ENCODE measurements around the gene COPS6.

The COPS6 gene

GRCh38 chr7:100102950-100103840 is 14.4 kb downstream of the COPS6 start:
- DNase-seq (ENCODE audit: low read depth): no peak

- no peak for DNase-seq (ENCODE audit: low read depth)
These were observed 16.8 kb downstream of the COPS6 start for GRCh38 chr7:100105534-100105933.

DNA sequence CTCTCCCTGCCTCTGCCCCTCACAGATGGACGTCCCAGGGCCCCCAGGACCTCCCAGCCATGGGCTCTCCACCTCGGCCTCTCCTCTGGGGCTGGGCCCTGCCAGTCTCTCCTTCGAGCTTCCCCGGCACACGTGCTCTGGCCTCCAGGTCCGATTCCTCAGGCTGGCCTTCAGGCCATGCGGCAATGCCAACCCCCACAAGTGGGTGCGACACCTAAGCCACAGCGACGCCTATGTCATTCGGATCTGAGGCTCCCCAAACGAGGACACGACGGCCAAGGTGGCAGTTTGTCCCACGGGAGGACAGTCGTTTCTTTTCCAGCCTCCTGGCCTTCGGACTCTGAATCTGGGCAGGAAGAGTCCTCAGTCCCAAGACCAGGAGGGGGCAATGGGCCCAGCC is 17.9 kb downstream of the COPS6 start:
- no peak for DNase-seq (ENCODE audit: low read depth)

DNA sequence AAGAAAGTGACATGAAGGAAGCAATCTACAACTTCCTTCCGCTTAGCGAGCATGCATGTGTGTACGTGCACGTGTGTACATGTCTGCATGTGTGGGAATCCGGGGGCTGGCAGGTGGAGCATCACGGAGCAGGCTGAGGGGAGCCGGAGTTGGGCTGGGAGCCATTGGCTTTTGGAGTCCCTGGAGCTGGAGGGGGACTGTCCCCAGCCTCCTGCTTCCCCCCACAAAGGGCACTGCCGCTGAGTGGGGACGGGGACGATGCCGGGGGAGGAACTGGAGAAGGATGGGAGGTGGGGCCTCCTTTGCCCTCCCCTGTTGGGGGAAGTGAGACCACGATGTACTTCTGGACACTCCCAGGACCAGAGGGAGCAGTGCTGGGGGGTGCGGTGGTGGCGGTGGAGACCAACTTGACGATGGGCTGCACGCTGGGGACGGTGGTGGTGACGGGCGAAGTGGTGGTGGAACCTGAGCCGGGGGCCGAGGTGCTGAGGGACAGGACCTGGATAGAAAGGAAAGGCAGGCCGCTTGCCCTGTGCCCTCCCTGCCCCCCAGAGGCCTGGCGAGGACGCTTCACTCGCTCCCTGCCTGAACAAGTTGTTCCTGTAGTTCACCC is 18.5 kb downstream of the COPS6 start:
- DNase-seq (ENCODE audit: low read depth): no peak

DNA sequence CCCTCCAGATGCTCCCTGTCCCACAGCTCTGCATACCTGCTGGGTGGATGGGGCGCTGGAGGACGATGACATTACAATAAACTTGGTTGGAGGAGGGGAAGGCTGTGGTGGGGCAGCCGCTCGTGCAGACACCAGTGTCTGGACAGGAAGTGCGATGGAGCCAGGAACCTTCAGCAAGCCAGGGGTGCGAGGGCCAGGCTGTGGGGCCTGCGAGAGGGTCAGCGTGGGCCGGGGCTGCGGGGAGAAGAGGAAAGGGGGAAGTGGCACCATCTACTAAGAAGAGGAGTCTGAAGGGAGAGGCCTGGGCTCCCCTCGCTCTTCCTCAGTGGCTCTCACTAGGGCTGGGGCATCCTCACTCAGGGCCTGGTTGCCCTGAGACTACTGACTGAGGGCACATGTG is 19.1 kb downstream of the COPS6 start:
- no peak for DNase-seq (ENCODE audit: low read depth)

DNA sequence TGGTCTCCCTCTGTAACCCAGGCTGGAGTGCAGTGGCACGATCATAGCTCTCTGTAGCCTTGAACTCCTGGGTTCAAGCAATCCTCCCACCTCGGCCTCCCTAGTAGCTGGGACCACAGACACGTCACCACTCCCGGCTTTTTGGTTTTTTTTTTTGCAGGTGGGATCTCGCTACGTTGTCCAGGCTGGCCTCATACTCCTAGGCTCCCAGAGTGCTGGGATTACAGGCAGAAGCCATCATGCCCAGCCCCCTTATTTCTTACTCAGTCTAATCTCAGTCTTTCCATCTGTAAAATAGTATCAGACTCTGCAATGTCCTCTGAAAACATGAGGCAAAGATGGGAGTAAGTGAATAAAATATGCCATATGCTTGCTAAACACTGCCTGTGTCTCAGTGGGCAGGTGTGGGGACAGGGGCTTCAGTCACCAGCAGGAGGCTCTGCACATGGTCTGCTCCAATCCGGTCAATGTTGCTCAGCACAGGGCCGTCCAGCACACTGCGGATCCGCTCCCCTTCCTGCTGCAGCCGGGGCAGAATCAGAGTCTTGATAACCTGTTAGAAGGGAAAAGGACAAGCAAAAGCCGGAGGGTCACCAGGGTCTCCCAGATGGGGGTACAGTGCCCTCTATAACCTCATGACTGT is 20.9 kb downstream of the COPS6 start:
- DNase-seq (ENCODE audit: low read depth): no peak

DNA sequence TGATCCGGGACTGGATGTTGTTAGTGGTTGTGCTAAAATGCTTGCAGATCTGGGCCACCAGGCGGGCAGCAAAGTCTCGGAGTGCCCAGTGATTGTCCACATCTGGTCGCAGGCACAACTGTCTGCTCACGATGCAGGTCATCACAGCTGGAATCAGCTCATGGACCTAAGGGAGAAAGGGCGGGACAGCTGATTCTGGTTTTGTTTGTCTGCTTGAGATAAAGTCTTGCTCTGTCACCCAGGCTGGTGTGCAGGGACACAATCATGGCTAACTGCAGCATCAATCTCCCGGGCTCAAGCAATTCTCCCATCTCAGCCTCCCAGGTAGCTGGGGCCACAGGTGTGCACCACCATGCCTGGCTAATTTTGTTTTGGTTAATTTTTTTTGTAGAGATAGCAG is 22.4 kb downstream of the COPS6 start:
- DNase-seq (ENCODE audit: low read depth): no peak

- no peak for DNase-seq (ENCODE audit: low read depth)
These were observed 23.1 kb downstream of the COPS6 start for GRCh38 chr7:100111914-100112313.

DNA sequence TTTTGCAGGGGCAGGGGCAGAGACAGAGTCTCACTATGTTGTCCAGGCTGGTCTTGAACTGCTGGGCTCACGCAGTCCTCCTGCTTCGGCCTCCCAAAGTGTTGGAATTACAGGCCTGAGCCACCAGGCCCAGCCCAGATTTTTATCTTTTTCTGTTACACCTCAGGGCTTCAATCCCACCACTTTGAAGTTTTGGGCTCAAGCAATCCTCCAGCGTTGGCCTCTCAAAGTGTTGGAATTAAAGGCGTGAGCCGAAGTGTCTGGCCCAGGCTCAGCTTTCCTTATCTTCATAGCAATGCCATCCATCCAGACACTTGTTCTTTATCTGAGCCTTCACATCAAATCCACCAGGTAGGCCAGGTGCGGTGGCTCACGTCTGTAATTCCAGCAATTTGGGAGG is 26.3 kb downstream of the COPS6 start:
- no peak for DNase-seq (ENCODE audit: low read depth)

GRCh38 chr7:100118388-100119071 is 29.8 kb downstream of the COPS6 start:
- DNase-seq (ENCODE audit: low read depth): no peak

DNA sequence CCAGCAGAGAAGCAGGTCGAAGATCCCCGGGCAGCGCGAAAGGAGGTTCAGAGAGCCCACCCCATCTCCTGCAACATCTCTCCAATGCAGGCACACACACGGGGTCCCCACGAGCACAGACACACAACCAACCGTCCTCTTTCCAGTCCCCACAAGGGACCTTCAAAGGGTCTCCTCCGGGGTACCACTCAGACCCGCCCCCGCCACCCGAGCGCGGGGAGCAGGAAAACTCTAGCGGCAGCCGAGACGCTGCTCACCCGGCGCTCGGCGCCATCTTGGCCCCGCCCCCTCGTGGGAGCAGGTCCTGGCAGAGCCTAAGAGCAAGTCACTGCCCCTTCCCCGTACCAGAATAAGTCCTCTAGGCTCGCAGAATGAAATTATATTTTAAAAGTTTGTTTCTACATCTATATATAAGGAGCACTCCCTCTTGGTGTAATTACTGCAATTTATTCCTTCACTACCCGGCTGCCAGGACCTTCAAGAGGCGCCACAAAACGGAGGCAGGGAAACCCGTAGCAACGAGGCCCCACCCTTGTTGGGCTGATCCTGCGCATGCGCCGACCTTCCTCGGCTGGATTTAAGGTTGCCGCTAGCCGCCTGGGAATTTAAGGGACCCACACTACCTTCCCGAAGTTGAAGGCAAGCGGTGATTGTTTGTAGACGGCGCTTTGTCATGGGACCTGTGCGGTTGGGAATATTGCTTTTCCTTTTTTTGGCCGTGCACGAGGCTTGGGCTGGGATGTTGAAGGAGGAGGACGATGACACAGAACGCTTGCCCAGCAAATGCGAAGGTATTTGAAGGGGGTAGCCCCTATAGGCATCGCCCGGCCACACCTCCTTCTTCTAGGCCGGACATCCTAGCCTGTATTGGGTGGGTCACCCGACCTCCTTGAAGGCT is 30.6 kb downstream of the COPS6 start, which contains the start of the genes CNPY4 and TAF6:
Gene CNPY4, plus strand, starts transcription at position 563 of the 898 bp plus-strand sequence. Its CDS starts 111 bp downstream, at position 674.
Gene TAF6, minus strand, starts transcription at position 287 of the 898 bp plus-strand sequence. CDS start 5,149 bp downstream, outside the sequence.
- peak; percentile 91 for DNase-seq (ENCODE audit: low read depth)

DNA sequence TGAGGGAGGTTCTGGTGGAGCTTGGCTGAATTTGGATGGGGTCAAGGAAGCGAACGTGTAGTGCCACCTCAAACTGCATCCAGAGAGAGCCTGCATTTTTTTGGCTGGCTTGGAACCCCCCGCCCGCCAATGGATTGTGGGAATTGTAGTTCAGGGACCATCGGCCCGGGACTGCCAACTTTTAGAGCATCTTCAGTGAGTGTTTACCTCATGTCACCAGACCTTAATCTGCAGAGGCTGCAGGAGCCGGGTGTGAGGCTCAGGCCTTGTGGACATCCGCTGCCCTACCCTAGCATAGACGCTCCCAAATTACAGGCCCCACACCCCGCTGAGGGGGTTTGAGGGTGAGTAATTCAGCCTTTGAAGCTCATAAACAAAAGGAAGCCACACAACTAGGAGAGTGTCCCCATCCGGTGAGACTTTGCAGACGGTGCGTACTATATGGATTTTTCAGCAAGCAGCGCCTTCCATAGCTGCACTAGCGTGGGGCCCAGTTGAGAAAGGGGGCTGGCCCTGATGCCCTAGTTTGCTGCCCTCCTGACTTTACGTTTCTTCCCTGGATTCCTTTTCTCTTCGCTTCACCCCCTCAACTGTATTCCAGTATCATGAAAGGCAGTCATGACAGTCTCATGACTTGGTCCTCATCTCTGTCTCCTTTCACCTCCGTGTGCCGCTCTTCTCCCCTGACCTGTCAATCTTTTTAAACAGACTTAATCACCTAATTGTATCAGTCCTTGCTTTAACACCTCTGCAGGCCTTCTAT is 31.4 kb downstream of the COPS6 start:
- DNase-seq (ENCODE audit: low read depth): peak; percentile 52

- DNase-seq (ENCODE audit: low read depth): no peak
These were observed 31.9 kb downstream of the COPS6 start for GRCh38 chr7:100120733-100121036.

- no peak for DNase-seq (ENCODE audit: low read depth)
These were observed 33.3 kb downstream of the COPS6 start for GRCh38 chr7:100122067-100122466.

GRCh38 chr7:100122568-100122967 is 33.8 kb downstream of the COPS6 start:
- no peak for DNase-seq (ENCODE audit: low read depth)

DNA sequence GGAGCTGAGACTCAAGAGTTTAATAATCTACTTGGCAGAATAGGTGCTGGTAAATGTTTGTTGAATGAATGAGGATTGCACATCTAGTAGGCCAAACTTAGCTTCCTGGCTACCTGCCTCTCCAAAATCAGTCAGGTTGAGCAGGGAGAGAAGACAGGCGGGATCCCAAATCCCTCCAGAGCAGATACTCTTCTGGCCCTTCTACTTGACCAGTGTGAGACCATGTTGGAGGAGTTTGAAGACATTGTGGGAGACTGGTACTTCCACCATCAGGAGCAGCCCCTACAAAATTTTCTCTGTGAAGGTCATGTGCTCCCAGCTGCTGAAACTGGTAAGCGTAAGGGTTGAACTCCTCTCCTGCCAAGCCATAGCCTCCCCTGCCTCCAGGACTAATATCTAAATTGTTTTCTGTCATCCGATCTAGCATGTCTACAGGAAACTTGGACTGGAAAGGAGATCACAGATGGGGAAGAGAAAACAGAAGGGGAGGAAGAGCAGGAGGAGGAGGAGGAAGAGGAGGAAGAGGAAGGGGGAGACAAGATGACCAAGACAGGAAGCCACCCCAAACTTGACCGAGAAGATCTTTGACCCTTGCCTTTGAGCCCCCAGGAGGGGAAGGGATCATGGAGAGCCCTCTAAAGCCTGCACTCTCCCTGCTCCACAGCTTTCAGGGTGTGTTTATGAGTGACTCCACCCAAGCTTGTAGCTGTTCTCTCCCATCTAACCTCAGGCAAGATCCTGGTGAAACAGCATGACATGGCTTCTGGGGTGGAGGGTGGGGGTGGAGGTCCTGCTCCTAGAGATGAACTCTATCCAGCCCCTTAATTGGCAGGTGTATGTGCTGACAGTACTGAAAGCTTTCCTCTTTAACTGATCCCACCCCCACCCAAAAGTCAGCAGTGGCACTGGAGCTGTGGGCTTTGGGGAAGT is 35.8 kb downstream of the COPS6 start:
- DNase-seq (ENCODE audit: low read depth): no peak

DNA sequence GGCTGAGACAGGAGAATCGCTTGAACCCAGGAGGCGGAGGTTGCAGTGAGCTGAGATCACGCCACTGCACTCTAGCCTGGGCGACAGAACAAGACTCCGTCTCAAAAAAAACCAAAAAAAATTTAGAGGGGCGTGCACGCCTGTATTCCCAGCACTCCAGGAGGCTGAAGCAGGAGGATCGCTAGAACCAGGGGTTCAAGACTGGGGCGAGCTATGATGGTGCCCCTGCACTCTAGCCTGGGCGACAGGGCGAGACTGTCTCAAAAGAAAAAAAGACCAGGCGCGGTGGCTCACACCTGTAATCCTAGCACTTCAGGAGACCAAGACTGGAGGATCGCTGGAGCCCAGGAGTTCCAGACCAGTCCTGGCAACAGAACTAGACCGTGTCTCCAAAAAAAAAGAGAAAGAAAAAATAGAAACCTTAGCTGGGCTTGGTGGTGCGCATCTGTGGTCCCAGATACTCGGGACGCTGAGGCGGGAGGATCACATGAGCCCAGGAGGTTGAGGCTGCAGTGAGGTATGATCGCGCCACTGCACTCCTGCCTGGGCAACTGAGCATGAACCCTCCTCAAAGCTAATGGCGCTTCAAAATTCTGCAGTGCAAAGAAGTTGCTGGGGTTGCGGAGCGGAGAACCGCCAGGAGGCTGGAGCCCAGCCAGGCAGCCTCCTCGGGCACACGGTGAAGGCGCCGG is 37.6 kb downstream of the COPS6 start:
- peak; percentile 52 for DNase-seq (ENCODE audit: low read depth)

DNA sequence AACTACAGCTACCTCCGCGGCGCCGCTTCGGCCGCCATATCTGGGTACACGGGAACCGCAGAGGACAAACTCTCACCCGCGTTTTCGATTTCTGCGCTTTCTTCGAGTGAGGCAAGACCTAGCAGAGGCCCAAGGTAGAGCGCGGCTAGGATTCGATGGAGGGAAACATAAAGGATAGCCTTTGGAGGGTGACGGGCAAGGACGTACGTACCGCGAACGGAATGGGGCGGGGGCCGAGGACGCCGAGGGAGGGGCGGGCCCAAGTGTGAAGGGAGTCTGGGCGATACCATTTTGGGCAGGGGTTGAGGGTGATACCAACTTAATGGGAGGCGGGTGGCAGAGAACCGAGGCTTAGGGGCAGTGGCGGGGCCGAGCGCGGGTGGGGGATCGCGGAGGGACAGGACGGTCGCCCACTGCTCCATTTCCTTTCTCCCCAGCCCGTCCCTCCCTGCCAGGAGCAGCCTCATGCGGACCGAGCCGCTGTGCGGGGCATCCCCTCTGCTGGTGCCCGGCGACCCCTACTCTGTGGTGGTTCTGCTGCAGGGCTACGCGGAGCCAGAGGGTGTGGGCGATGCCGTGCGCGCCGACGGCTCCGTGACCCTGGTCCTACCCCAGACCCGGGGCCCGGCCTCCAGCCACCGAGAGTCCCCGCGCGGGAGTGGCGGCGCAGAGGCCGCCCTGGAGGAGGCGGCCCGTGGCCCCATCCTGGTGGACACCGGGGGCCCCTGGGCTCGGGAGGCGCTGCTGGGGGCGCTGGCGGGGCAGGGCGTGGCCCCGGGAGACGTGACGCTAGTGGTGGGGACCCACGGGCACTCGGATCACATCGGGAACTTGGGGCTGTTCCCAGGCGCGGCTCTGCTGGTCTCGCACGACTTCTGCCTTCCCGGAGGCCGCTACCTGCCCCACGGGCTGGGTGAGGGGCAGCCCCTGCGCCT is 38.4 kb downstream of the COPS6 start, which contains the start of gene MBLAC1:
Gene MBLAC1, plus strand, starts transcription at position 37 of the 935 bp plus-strand sequence. Its CDS starts 429 bp downstream, at position 466.
- peak; percentile 91 for DNase-seq (ENCODE audit: low read depth)

All from activated gamma-delta T cell treated with anti-CD3 and anti-CD28 coated beads, Interleukin-2, amount 50 U/mL, for 16 hours (primary cell).